Large intestine (tissue), 3 donors: ENCODE results near the gene DNMT3A. TPM values are rescaled to one million over a fixed set of nuclear protein-coding genes. Genes with fewer than 3 reads are reported as not detected.

Experiments used
- DNase-seq, 2 donors: peaks; one replicate each; pipeline versions ENCODE4 v3.0.0 to v3.0.0-alpha.2; 2013
- H3K27ac ChIP-seq: one replicate; pipeline ENCODE4 v1.5.1; 2013; ENCODE audit warnings: low read length
- H3K27me3 ChIP-seq: 2 replicates; pipeline ENCODE4 v1.6.1; 2013; ENCODE audit warnings: low read length; ENCODE audit not compliant: control insufficient read depth, insufficient read depth
- H3K36me3 ChIP-seq: 2 replicates; pipeline ENCODE4 v1.6.1; 2013; ENCODE audit warnings: low read length; ENCODE audit not compliant: control insufficient read depth, insufficient read depth
- H3K4me1 ChIP-seq: one replicate; pipeline ENCODE4 v1.6.1; 2013; ENCODE audit warnings: low read length; ENCODE audit not compliant: control insufficient read depth, insufficient read depth
- H3K4me3 ChIP-seq: one replicate; pipeline ENCODE4 v1.5.1; 2013; ENCODE audit warnings: low read length
- H3K9me3 ChIP-seq: one replicate; pipeline ENCODE4 v1.6.1; 2013; ENCODE audit warnings: mild to moderate bottlenecking, low read depth, low read length, moderate library complexity; ENCODE audit not compliant: control insufficient read depth
- WGBS: methylation state at CpG from one replicate; pipeline ENCODE4 v1.1.5; 2013; ENCODE audit warnings: low lambda C conversion rate; ENCODE audit not compliant: insufficient coverage; 5-methylcytosine and 5-hydroxymethylcytosine counted together
- polyA plus RNA-seq: library from polyadenylated mRNA; unstranded; fragments of 120-200 nt; gene quantifications from one replicate; pipeline ENCODE4 v1.2.1, GENCODE V29; 2013

Gene DNMT3A
- polyA plus RNA-seq, 1 donor = 50.2 TPM

GRCh38 chr2:25314514-25315315, 27.0 kb downstream of the DNMT3A start:
- Histone ChIP-seq H3K4me1 (peaks cover 35% of the 10 kb centered on the region), H3K4me3 (no peak overlapping the region)

DNA sequence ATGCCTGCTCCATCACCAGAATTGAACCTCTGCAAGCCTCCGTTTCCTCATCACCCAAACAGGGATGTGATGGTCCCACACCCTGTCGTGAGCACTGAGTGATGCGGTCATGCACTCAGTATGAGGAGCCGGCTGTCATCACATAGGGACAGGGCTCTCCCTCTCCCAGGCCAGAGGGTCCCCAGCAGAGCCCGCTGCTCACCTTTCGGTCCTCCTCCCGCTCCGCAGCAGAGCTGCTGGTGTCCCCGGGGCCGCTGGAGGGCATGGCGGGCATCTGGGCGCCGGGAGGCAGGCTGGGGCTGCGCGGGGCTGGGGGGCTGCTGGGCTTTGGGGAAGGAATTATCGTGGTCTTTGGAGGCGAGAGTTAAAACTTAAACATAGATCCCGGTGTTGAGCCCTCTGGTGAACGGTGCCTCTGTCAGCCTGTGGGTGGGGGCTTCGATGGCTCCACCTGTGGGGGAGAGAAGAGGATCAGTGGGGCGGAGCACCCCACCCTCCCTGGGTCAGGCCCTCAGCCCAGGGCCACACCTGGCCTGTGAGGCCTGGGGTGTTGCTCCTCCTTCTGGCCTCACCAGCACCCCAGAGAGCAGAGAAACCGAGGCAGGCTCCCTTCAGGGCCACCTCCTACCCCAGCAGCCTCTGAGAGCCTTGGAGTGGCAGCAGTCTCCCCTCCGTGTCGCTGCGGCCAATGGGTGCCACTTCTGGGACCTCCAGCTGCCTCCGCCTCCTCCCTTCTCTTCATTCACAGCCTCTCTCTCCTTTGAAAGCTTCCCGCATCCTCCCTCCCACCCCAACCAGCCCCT, 27.8 kb downstream of the DNMT3A start:
- Histone ChIP-seq H3K4me1 (peaks cover 35% of the 10 kb centered on the region), H3K36me3 (peaks cover 40% of the 10 kb centered on the region)
- WGBS = no CpG with 5 or more reads among the region's 27 CpGs

More at GRCh38 chr2:25314514-25315315, 27.0 kb downstream of the DNMT3A start:
- peak; percentile 58 to 69 for DNase-seq
- Histone ChIP-seq H3K36me3 (peaks cover 33% of the 10 kb centered on the region), H3K27ac (peak overlapping the region; percentile 58), H3K9me3 (no peaks in the 10 kb centered on the region), H3K27me3 (no peaks in the 10 kb centered on the region)
- no CpG with 5 or more reads among the region's 13 CpGs for WGBS

GRCh38 chr2:25312958-25313710, 28.6 kb downstream of the DNMT3A start:
- WGBS = no CpG with 5 or more reads among the region's 15 CpGs
- Histone ChIP-seq H3K9me3 (no peaks in the 10 kb centered on the region), H3K4me3 (no peak overlapping the region), H3K27ac (no peak overlapping the region), H3K4me1 (peaks cover 35% of the 10 kb centered on the region), H3K36me3 (peaks cover 47% of the 10 kb centered on the region), H3K27me3 (no peaks in the 10 kb centered on the region)
- no peak for DNase-seq

More for the DNA sequence above, 27.8 kb downstream of the DNMT3A start:
- peak overlapping the region; percentile 58 for H3K27ac ChIP-seq
- no peaks in the 10 kb centered on the region for H3K27me3 ChIP-seq
- DNase-seq = no peak
- no peak overlapping the region for H3K4me3 ChIP-seq
- H3K9me3 ChIP-seq = no peaks in the 10 kb centered on the region

DNA sequence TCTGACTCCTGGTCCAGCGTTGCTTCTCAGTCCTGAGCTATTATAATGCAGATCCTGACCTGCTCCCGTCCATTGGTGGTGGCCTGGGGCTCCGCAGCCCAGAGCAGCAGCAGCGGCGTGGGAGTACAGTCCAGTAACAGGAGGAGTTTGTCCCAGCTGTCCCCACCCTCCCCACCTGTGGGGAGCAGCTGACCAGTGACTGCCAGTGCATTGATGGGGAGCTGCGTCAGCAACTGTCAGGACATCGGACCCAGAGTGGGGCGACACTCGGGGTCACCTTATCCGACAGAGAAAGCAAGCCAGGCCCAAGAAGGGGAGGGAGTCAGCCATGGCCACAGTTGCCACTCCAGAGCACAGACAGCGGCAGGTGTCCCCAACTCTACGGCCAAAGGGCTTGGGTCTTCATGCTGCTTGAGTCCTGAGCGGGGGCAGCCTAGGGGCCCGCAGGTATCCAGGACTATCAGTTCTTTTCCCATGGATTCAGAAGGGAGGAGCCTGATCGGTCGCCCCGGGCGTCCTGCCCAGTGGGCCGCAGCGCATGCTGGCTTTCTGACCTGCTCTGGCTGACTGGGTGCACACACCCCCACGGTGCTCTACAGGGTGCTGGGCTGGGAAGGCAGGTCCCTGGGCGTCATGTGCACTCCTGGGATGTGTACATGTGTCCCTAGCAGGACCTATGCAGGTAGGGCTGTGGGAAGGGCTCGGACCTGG, 29.7 kb downstream of the DNMT3A start:
- no peak overlapping the region for H3K27ac ChIP-seq
- H3K27me3 ChIP-seq = no peaks in the 10 kb centered on the region
- peaks cover 56% of the 10 kb centered on the region for H3K36me3 ChIP-seq
- no peak overlapping the region for H3K4me3 ChIP-seq
- peaks cover 35% of the 10 kb centered on the region for H3K4me1 ChIP-seq
- H3K9me3 ChIP-seq = no peaks in the 10 kb centered on the region
- DNase-seq = no peak
- WGBS = no CpG with 5 or more reads among the region's 23 CpGs

GRCh38 chr2:25310965-25311864, 30.5 kb downstream of the DNMT3A start:
- peaks cover 36% of the 10 kb centered on the region for H3K4me1 ChIP-seq
- no CpG with 5 or more reads among the region's 14 CpGs for WGBS
- peak overlapping the region; percentile 44 for H3K27ac ChIP-seq
- no peaks in the 10 kb centered on the region for H3K27me3 ChIP-seq
- DNase-seq = peak in 1 of 2 donors; percentile 46
- H3K36me3 ChIP-seq = peaks cover 64% of the 10 kb centered on the region
- H3K9me3 ChIP-seq = no peaks in the 10 kb centered on the region
- no peak overlapping the region for H3K4me3 ChIP-seq

GRCh38 chr2:25310709-25310964, 31.1 kb downstream of the DNMT3A start:
- H3K4me1 ChIP-seq = peaks cover 32% of the 10 kb centered on the region
- H3K36me3 ChIP-seq = peaks cover 70% of the 10 kb centered on the region
- no CpG with 5 or more reads among the region's 5 CpGs for WGBS
- DNase-seq = no peak
- H3K4me3 ChIP-seq = no peak overlapping the region
- H3K27ac ChIP-seq = peak overlapping the region; percentile 44
- H3K9me3 ChIP-seq = no peaks in the 10 kb centered on the region
- H3K27me3 ChIP-seq = no peaks in the 10 kb centered on the region

DNA sequence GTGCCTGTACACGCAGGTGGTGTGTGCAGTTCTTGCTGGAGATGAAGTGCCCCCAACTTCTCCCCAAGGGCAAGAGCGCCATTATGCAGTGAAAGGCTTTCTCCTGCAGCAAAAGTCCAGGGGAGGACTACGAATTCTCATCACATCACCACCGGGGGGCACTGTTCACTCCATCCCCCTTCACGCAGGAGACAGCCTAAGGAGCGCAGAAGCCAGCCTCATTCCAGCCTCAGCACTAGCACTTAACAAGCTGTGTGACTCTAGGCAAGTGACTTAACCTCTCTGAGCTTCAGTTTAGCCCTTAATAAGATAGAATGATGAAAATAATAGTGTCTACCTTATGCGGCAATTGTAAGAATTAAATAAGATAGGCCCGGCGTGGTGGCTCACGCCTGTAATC, 32.3 kb downstream of the DNMT3A start:
- H3K4me3 ChIP-seq = no peak overlapping the region
- no CpG with 5 or more reads among the region's 10 CpGs for WGBS
- no peaks in the 10 kb centered on the region for H3K9me3 ChIP-seq
- peak in 1 of 2 donors; percentile 34 for DNase-seq
- no peaks in the 10 kb centered on the region for H3K27me3 ChIP-seq
- H3K4me1 ChIP-seq = peaks cover 21% of the 10 kb centered on the region
- peaks cover 79% of the 10 kb centered on the region for H3K36me3 ChIP-seq
- no peak overlapping the region for H3K27ac ChIP-seq

- Histone ChIP-seq H3K27me3 (no peaks in the 10 kb centered on the region), H3K4me3 (no peak overlapping the region), H3K9me3 (no peaks in the 10 kb centered on the region), H3K27ac (no peak overlapping the region), H3K36me3 (peaks cover 84% of the 10 kb centered on the region), H3K4me1 (peaks cover 16% of the 10 kb centered on the region)
- WGBS = no CpG with 5 or more reads among the region's 6 CpGs
- no peak for DNase-seq
Measured at GRCh38 chr2:25308599-25308998, 33.1 kb downstream of the DNMT3A start.

DNA sequence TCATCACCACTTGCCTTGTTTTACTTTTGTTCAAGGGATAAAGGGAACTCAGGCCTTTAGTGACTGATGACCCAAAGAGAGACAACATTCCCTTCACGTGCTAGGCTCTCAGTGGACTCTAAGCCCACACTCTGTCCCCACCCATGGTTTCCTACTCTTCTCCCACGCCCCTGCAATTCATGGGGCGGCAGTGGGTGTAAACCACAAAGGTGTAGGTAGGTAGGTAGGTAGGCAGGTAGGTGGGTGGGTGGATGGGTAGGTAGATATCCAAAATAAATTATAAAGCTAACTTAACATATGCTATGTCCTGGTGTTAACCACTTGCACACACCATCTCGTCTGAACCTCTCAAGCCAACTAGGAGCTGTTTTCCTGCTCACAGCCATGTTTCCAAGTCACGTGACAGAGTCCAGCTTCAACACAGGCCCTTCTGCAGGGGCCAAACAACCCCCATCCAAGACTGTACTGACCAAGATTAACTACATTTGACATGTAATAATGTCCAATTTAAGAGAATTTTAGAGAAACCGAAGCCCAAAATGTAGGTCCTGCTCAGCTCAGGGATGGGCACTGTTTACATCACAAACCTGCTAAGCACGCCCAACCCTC, 33.7 kb downstream of the DNMT3A start:
- Histone ChIP-seq H3K4me1 (peaks cover 16% of the 10 kb centered on the region), H3K9me3 (no peaks in the 10 kb centered on the region), H3K27ac (no peak overlapping the region), H3K36me3 (peaks cover 84% of the 10 kb centered on the region), H3K27me3 (no peaks in the 10 kb centered on the region), H3K4me3 (no peak overlapping the region)
- WGBS = no CpG with 5 or more reads among the region's 7 CpGs
- no peak for DNase-seq
